DND-41 (cell line): ENCODE results near the gene MCUR1.

ENCODE experiments used
- EZH2 ChIP-seq: IDR thresholded peaks from 3 replicates; pipeline ENCODE4 v1.6.1; 2012; ENCODE audit warnings: borderline replicate concordance, low read depth, mild to moderate bottlenecking, moderate library complexity, low read length, inconsistent platforms; ENCODE audit not compliant: severe bottlenecking
- TF ChIP-seq, protein P1 (sequence below): IDR thresholded peaks from 2 replicates; pipeline ENCODE4 v1.5.1; 2012; ENCODE audit warnings: borderline replicate concordance, low read length, moderate library complexity, mild to moderate bottlenecking; ENCODE audit not compliant: poor library complexity, severe bottlenecking; ENCODE audit errors: extremely low read depth

DNA sequence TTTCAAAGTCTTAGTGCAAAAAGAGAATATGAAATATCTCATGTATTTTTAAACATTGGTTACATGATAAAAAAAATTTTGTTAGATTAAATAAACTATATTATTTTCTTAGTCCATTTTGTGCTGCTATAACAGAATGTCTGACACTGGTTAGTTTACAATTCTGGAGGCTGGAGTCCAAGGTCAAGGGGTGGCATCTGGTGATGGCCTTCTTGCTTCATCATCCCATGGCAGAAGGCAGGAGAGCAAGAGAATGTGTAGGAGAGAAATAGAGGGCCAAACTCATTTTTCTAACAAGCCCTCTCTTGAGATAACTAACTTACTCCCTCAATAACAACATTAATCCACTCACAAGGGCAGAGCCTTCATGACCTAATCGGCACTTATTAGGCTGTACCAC, 11.5 kb upstream of the MCUR1 start:
- no peak for TF ChIP-seq EZH2
- TF ChIP-seq, protein P1, sequence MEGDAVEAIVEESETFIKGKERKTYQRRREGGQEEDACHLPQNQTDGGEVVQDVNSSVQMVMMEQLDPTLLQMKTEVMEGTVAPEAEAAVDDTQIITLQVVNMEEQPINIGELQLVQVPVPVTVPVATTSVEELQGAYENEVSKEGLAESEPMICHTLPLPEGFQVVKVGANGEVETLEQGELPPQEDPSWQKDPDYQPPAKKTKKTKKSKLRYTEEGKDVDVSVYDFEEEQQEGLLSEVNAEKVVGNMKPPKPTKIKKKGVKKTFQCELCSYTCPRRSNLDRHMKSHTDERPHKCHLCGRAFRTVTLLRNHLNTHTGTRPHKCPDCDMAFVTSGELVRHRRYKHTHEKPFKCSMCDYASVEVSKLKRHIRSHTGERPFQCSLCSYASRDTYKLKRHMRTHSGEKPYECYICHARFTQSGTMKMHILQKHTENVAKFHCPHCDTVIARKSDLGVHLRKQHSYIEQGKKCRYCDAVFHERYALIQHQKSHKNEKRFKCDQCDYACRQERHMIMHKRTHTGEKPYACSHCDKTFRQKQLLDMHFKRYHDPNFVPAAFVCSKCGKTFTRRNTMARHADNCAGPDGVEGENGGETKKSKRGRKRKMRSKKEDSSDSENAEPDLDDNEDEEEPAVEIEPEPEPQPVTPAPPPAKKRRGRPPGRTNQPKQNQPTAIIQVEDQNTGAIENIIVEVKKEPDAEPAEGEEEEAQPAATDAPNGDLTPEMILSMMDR, result no peak
